ENCODE measurements around the gene SLK.
A peak's percentile ranks its signal among the peaks of the same experiment; 100 is the strongest.

Gene SLK

GRCh38 chr10:103942866-103943265 is 24.1 kb upstream of the SLK start:
- no peak for DNase-seq (ENCODE audit: low spot score)

GRCh38 chr10:103947799-103948516 is 19.0 kb upstream of the SLK start:
- DNase-seq (ENCODE audit: low spot score): no peak

- no peak for DNase-seq (ENCODE audit: low spot score)
Observed at GRCh38 chr10:103949728-103950127, 17.2 kb upstream of the SLK start.

- DNase-seq (ENCODE audit: low spot score): no peak
Observed at GRCh38 chr10:103951183-103951582, 15.8 kb upstream of the SLK start.

- DNase-seq (ENCODE audit: low spot score): no peak
Observed at GRCh38 chr10:103951942-103952341, 15.0 kb upstream of the SLK start.

- DNase-seq (ENCODE audit: low spot score): no peak
Observed at GRCh38 chr10:103954543-103954942, 12.4 kb upstream of the SLK start.

GRCh38 chr10:103958996-103959395 is 7.9 kb upstream of the SLK start:
- DNase-seq (ENCODE audit: low spot score): no peak

- no peak for DNase-seq (ENCODE audit: low spot score)
Observed at GRCh38 chr10:103960103-103960502, 6.8 kb upstream of the SLK start.

GRCh38 chr10:103967448-103968071 is 620 bp downstream of the SLK start:
- peak; percentile 52 for DNase-seq (ENCODE audit: low spot score)

GRCh38 chr10:103968441-103969391 is 1.8 kb downstream of the SLK start:
- peak; percentile 71 for DNase-seq (ENCODE audit: low spot score)

- peak; percentile 48 for DNase-seq (ENCODE audit: low spot score)
Observed at GRCh38 chr10:103969436-103969835, 2.5 kb downstream of the SLK start.

GRCh38 chr10:103969857-103970627 is 3.1 kb downstream of the SLK start:
- DNase-seq (ENCODE audit: low spot score): peak; percentile 49

- no peak for DNase-seq (ENCODE audit: low spot score)
Observed at GRCh38 chr10:103975169-103975568, 8.2 kb downstream of the SLK start.

GRCh38 chr10:103977204-103977603 is 10.3 kb downstream of the SLK start:
- no peak for DNase-seq (ENCODE audit: low spot score)

- DNase-seq (ENCODE audit: low spot score): no peak
Observed at GRCh38 chr10:103979530-103979929, 12.6 kb downstream of the SLK start.

- DNase-seq (ENCODE audit: low spot score): no peak
Observed at GRCh38 chr10:103980288-103980906, 13.5 kb downstream of the SLK start.

GRCh38 chr10:103982639-103983038 is 15.7 kb downstream of the SLK start:
- no peak for DNase-seq (ENCODE audit: low spot score)

- no peak for DNase-seq (ENCODE audit: low spot score)
Observed at GRCh38 chr10:103983367-103983911, 16.5 kb downstream of the SLK start.

- no peak for DNase-seq (ENCODE audit: low spot score)
Observed at GRCh38 chr10:103985726-103986125, 18.8 kb downstream of the SLK start.

- no peak for DNase-seq (ENCODE audit: low spot score)
Observed at GRCh38 chr10:103986360-103986759, 19.4 kb downstream of the SLK start.

GRCh38 chr10:103990121-103990520 is 23.2 kb downstream of the SLK start:
- no peak for DNase-seq (ENCODE audit: low spot score)

Measured in RKO (cell line).